Progenitor cell of endocrine pancreas (in vitro differentiated cells): ENCODE measurements around the gene DNAH7. TPM values are rescaled to one million over a fixed set of nuclear protein-coding genes. Genes with fewer than 3 reads are reported as not detected.

Experiments used
- DNase-seq: peaks from one replicate; pipeline ENCODE4 v3.0.0; 2021; ENCODE audit warnings: low spot score; ENCODE audit not compliant: unreplicated experiment
- H3K27ac Mint-ChIP-seq: 2 replicates; pipeline ENCODE4 v1.8.0; 2021; ENCODE audit warnings: mild to moderate bottlenecking, moderate library complexity, mixed read lengths
- H3K27me3 Mint-ChIP-seq: 2 replicates; pipeline ENCODE4 v1.8.0; 2021; ENCODE audit warnings: mixed read lengths
- H3K36me3 Mint-ChIP-seq: 2 replicates; pipeline ENCODE4 v1.8.0; 2022; ENCODE audit warnings: mixed read lengths; ENCODE audit not compliant: insufficient read depth
- H3K4me1 Mint-ChIP-seq: 2 replicates; pipeline ENCODE4 v1.8.0; 2021; ENCODE audit warnings: low read depth, mixed read lengths
- H3K4me3 Mint-ChIP-seq: 2 replicates; pipeline ENCODE4 v1.8.0; 2021; ENCODE audit warnings: low read depth, mild to moderate bottlenecking, moderate library complexity, mixed read lengths
- H3K9me3 Mint-ChIP-seq: 2 replicates; pipeline ENCODE4 v1.8.0; 2021; ENCODE audit warnings: low read depth, mixed read lengths
- CTCF ChIP-seq: fragments of 200-600 bp; sonication (generic); IDR thresholded peaks from one replicate; pipeline ENCODE4 v1.5.0; 2021; ENCODE audit warnings: antibody characterized with exemption, mild to moderate bottlenecking; ENCODE audit not compliant: unreplicated experiment
- total RNA-seq: library from RNA; stranded (reverse); gene quantifications from 2 replicates; pipeline ENCODE4 v1.2.1, GENCODE V29; 2021

The DNAH7 gene
- total RNA-seq, 1 donor from 2014 or later, result 5.9 TPM

DNA sequence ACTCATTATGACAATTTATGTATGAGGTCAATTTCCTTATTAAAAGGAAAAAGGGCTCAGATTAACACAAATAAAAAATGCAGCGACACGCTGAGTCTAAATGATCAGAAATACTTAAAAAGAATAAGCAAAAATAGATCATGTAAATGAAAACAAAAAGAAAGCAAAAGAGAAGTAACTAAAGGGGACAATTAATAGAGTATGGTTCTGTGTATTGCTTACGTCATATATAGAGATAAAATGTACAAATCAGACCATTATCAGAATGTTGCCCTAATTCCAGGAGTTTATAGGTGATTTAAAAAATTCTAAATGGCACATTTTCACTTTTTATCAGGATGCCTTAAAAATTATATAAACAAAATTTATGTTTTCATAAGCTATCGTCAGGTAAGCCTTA lies 189.5 kb downstream of the DNAH7 start:
- Mint-ChIP-seq H3K4me3 (no peak overlapping the region), H3K9me3 (no peaks in the 10 kb centered on the region), H3K4me1 (peaks cover 6% of the 10 kb centered on the region), H3K36me3 (peaks cover 1% of the 10 kb centered on the region), H3K27ac (no peak overlapping the region), H3K27me3 (no peaks in the 10 kb centered on the region)
- TF ChIP-seq CTCF, result no peak
- no peak for DNase-seq

GRCh38 chr2:195871326-195871725 lies 197.3 kb downstream of the DNAH7 start:
- Mint-ChIP-seq H3K27me3 (no peaks in the 10 kb centered on the region), H3K27ac (no peak overlapping the region), H3K36me3 (peaks cover 6% of the 10 kb centered on the region), H3K4me3 (no peak overlapping the region), H3K9me3 (no peaks in the 10 kb centered on the region), H3K4me1 (peaks cover 7% of the 10 kb centered on the region)
- TF ChIP-seq CTCF, result no peak
- DNase-seq, result no peak

- H3K27me3 Mint-ChIP-seq, result no peaks in the 10 kb centered on the region
- peak overlapping the region; percentile 87 for H3K27ac Mint-ChIP-seq
- peaks cover 1% of the 10 kb centered on the region for H3K36me3 Mint-ChIP-seq
- no peak overlapping the region for H3K4me3 Mint-ChIP-seq
- H3K9me3 Mint-ChIP-seq, result no peaks in the 10 kb centered on the region
- no peak for TF ChIP-seq CTCF
- no peaks in the 10 kb centered on the region for H3K4me1 Mint-ChIP-seq
- no peak for DNase-seq
These were observed 204.3 kb downstream of the DNAH7 start for GRCh38 chr2:195864316-195864715.

GRCh38 chr2:195863564-195863963 lies 205.1 kb downstream of the DNAH7 start:
- Mint-ChIP-seq H3K27me3 (no peaks in the 10 kb centered on the region), H3K4me1 (no peaks in the 10 kb centered on the region), H3K27ac (no peak overlapping the region), H3K4me3 (no peak overlapping the region), H3K36me3 (peaks cover 1% of the 10 kb centered on the region), H3K9me3 (no peaks in the 10 kb centered on the region)
- no peak for DNase-seq
- TF ChIP-seq CTCF, result no peak

GRCh38 chr2:195863121-195863520 lies 205.5 kb downstream of the DNAH7 start:
- TF ChIP-seq CTCF, result no peak
- no peak overlapping the region for H3K4me3 Mint-ChIP-seq
- H3K27ac Mint-ChIP-seq, result no peak overlapping the region
- H3K36me3 Mint-ChIP-seq, result peaks cover 1% of the 10 kb centered on the region
- H3K9me3 Mint-ChIP-seq, result no peaks in the 10 kb centered on the region
- no peaks in the 10 kb centered on the region for H3K4me1 Mint-ChIP-seq
- DNase-seq, result no peak
- no peaks in the 10 kb centered on the region for H3K27me3 Mint-ChIP-seq
